Stomach (tissue), 9 donors: ENCODE measurements around the gene GAK. TPM values are rescaled to one million over a fixed set of nuclear protein-coding genes. Genes with fewer than 3 reads are reported as not detected.

Experiments used
- DNase-seq, 2 donors: peaks; one replicate each; pipeline versions ENCODE4 v3.0.0 to v3.0.0-alpha.2; 2013 to 2019
- H3K27ac ChIP-seq, 5 donors: fragments of 200-600 bp in 4 of 5; sonication (generic) in 4 of 5; one replicate each; pipeline ENCODE4 v1.5.1; 2013 to 2019; ENCODE audit warnings: mild to moderate bottlenecking in 1 of 5, moderate library complexity in 1 of 5
- H3K27me3 ChIP-seq, 3 donors: fragments of 200-600 bp; sonication (generic); one replicate each; pipeline ENCODE4 v1.5.1; 2017 to 2019; ENCODE audit warnings: mixed run types in 1 of 3
- H3K36me3 ChIP-seq, 4 donors: fragments of 200-600 bp; sonication (generic); 1 replicate in 3 of 4; 2 replicates in 1 of 4; pipeline ENCODE4 v1.5.1; 2016 to 2019
- H3K4me1 ChIP-seq, 4 donors: fragments of 200-600 bp; sonication (generic); one replicate each; pipeline ENCODE4 v1.5.1; 2016 to 2019
- H3K4me3 ChIP-seq, 4 donors: fragments of 200-600 bp; sonication (generic) in 3 of 4; one replicate each; pipeline ENCODE4 v1.5.1; 2016 to 2019; ENCODE audit warnings: mild to moderate bottlenecking in 1 of 4
- H3K9me3 ChIP-seq, 4 donors: fragments of 200-600 bp; sonication (generic); one replicate each; pipeline ENCODE4 v1.5.1; 2016 to 2019
- CTCF ChIP-seq, 7 experiments: fragments of 450-650 bp in 4 of 7; fragments of 200-600 bp in 3 of 7; sonication (generic) in 3 of 7; IDR thresholded peaks; one replicate each; pipeline ENCODE4 v1.5.1; 2016 to 2019; ENCODE audit warnings: antibody characterized with exemption in 7 of 7, control low read depth in 2 of 7, mild to moderate bottlenecking in 1 of 7
- EP300 ChIP-seq: sonication (generic); formaldehyde crosslinking; IDR thresholded peaks from one replicate; pipeline ENCODE4 v1.6.1; 2017; ENCODE audit warnings: antibody characterized with exemption
- POLR2A ChIP-seq, 4 donors: fragments of 450-650 bp; IDR thresholded peaks; one replicate each; pipeline ENCODE4 v1.6.1; 2016; ENCODE audit warnings: antibody characterized with exemption in 4 of 4, control low read depth in 2 of 4, mild to moderate bottlenecking in 1 of 4, moderate library complexity in 1 of 4
- POLR2AphosphoS5 ChIP-seq, 3 donors: sonication (generic); formaldehyde crosslinking; IDR thresholded peaks; one replicate each; pipeline ENCODE4 v1.6.1; 2016; ENCODE audit warnings: antibody characterized with exemption in 3 of 3
- WGBS, 5 donors: extraction: QIAGEN DNeasy Blood & Tissue Kit in 3 of 5; methylation state at CpG; one replicate each; pipeline versions ENCODE4 v1.1.5 to v1.1.7; 2013 to 2018; 5-methylcytosine and 5-hydroxymethylcytosine counted together
- intact Hi-C: fragments of 100-400 bp; cut with DNase I; formaldehyde crosslinking; loops from one replicate; pipeline ENCODE4 v1.15.1; 2023; ENCODE audit warnings: low total_unique reads
- polyA plus RNA-seq, 3 donors: library from polyadenylated mRNA; stranded (reverse); fragments of 200-250 nt; gene quantifications; one replicate each; pipeline ENCODE4 v1.2.3, GENCODE V29; 2013
- total RNA-seq, 5 donors: library from RNA; depleted of rRNA; stranded (reverse); fragments of >200 nt; gene quantifications; one replicate each; pipeline versions ENCODE4 v1.1.0 to v1.2.3, GENCODE V29; 2014 to 2016
- donor health status: healthy with polysubstance abuse.
- donor health status: Bipolar disorder and iron deficiency.
- donor health status: healthy.

The GAK gene
- total and polyA plus RNA-seq, 8 donors, result 71.8 to 503 (median 157) TPM

- Histone ChIP-seq H3K4me3 (no peak overlapping the region), H3K27ac (no peak overlapping the region), H3K9me3 (no peaks in the 10 kb centered on the region), H3K27me3 (no peaks in the 10 kb centered on the region), H3K36me3 (peaks cover 64 to 100% (median 100%) of the 10 kb centered on the region in 4 donors), H3K4me1 (no peaks in the 10 kb centered on the region)
- no peak for TF ChIP-seq EP300
- TF ChIP-seq CTCF (IDR thresholded peaks at IDR 0.05), result no peak
- no peak for TF ChIP-seq POLR2AphosphoS5 (IDR thresholded peaks at IDR 0.05)
- TF ChIP-seq POLR2A (IDR thresholded peaks at IDR 0.05), result no peak
- WGBS, 5 donors, result 90 to 96% (median 94%) methylated on average over 15 to 16 of the region's 16 CpGs
- DNase-seq, result no peak
- intact Hi-C loops, result no loop called here
These were observed 36.5 kb downstream of the GAK start for GRCh38 chr4:895596-895995.

DNA sequence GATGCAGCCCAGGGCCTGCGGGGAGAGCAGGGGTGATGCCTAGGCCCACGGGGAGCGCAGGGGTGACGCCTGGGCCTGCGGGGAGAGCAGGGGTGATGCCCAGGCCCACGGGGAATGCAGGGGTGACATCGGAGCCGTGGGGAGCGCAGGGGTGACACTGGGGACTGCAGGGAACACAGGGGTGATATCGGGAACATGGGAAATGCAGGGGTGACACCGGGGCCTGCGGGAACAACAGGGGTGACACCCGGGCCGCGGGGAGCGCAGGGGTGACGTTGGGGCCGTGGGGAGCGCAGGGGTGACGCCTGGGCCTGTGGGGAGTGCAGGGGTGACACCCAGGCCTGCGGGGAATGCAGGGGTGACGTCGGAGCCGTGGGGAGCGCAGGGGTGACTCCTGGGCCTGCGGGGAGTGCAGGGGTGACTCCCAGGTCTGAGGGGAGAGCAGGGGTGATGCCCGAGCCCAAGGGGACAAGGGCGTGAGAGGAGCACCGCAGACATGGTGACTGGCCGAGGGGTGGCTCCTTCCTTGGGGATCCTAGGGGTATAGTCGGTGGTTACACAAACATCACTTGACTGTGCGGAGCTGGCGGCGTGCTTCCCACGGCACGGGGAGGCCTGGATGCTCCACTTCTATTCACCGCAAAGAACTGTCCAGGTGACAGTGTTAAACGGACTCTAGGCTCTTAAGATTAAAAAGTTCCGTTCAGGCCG, 38.0 kb downstream of the GAK start:
- Histone ChIP-seq H3K27me3 (no peaks in the 10 kb centered on the region), H3K4me3 (no peak overlapping the region), H3K4me1 (no peaks in the 10 kb centered on the region), H3K27ac (no peak overlapping the region), H3K36me3 (peaks cover 70 to 100% (median 100%) of the 10 kb centered on the region in 4 donors), H3K9me3 (no peaks in the 10 kb centered on the region)
- no peak for TF ChIP-seq CTCF (IDR thresholded peaks at IDR 0.05)
- TF ChIP-seq POLR2A (IDR thresholded peaks at IDR 0.05), result no peak
- no peak for TF ChIP-seq EP300
- no peak for TF ChIP-seq POLR2AphosphoS5 (IDR thresholded peaks at IDR 0.05)
- WGBS, 5 donors, result 86 to 96% (median 95%) methylated on average over 34 to 40 of the region's 40 CpGs
- intact Hi-C loops, result no loop called here
- DNase-seq, result no peak

GRCh38 chr4:893276-893994, 38.7 kb downstream of the GAK start:
- Histone ChIP-seq H3K36me3 (peaks cover 77 to 100% (median 100%) of the 10 kb centered on the region in 4 donors), H3K4me1 (no peaks in the 10 kb centered on the region), H3K4me3 (no peak overlapping the region), H3K9me3 (no peaks in the 10 kb centered on the region), H3K27ac (no peak overlapping the region), H3K27me3 (no peaks in the 10 kb centered on the region)
- TF ChIP-seq CTCF (IDR thresholded peaks at IDR 0.05) (no peak), EP300 (no peak), POLR2A (IDR thresholded peaks at IDR 0.05) (no peak), POLR2AphosphoS5 (IDR thresholded peaks at IDR 0.05) (no peak)
- WGBS, 5 donors, result 95 to 96% (median 95%) methylated on average over 35 to 41 of the region's 41 CpGs
- intact Hi-C loops, result no loop called here
- no peak for DNase-seq

DNA sequence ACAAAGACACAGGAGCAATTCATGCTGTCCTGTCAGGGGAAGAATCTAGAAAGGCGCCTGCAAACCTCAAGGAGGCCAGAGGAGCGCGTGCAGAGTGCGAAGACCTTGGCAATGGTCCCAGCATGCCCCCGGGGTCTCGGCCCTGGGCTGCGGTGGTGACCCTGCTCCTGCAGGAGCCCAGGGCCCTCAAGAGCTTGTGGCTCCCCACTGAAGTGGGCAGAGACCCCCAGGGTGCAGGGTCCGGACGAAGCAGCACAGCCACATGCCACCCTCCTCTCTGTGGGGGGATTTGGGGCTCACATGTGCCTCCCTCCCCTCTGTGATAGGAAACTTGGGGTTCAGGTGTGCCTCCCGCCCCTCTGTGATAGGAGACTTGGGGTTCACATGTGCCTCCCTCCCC, 39.3 kb downstream of the GAK start:
- H3K27ac ChIP-seq, result no peak overlapping the region
- no peak overlapping the region for H3K4me3 ChIP-seq
- WGBS, 5 donors, result 94 to 99% (median 96%) methylated on average over 8 to 10 of the region's 10 CpGs
- peaks cover 79 to 100% (median 100%) of the 10 kb centered on the region in 4 donors for H3K36me3 ChIP-seq
- no peaks in the 10 kb centered on the region for H3K9me3 ChIP-seq
- no peak for TF ChIP-seq POLR2AphosphoS5 (IDR thresholded peaks at IDR 0.05)
- TF ChIP-seq POLR2A (IDR thresholded peaks at IDR 0.05), result no peak
- TF ChIP-seq CTCF (IDR thresholded peaks at IDR 0.05), result no peak
- TF ChIP-seq EP300, result no peak
- DNase-seq, result no peak
- no peaks in the 10 kb centered on the region for H3K27me3 ChIP-seq
- H3K4me1 ChIP-seq, result no peaks in the 10 kb centered on the region
- intact Hi-C loops, result no loop called here
